HG02642 (cell line): ENCODE results near the gene CHSY3.
"Not testable (repeated sequence)": the region's sequence is repeated elsewhere in the genome, so short reads cannot be mapped to it uniquely, and the experiment has no call there.

Experiments used
- ATAC-seq: cut with Tn5 transposase; IDR thresholded peaks from one replicate; pipeline ENCODE4 v1.9.1; 2021; ENCODE audit warnings: mild to moderate bottlenecking; ENCODE audit not compliant: unreplicated experiment, poor library complexity

CHSY3 gene

GRCh38 chr5:130138406-130139045 is 234.3 kb downstream of the CHSY3 start:
- no peak for ATAC-seq

DNA sequence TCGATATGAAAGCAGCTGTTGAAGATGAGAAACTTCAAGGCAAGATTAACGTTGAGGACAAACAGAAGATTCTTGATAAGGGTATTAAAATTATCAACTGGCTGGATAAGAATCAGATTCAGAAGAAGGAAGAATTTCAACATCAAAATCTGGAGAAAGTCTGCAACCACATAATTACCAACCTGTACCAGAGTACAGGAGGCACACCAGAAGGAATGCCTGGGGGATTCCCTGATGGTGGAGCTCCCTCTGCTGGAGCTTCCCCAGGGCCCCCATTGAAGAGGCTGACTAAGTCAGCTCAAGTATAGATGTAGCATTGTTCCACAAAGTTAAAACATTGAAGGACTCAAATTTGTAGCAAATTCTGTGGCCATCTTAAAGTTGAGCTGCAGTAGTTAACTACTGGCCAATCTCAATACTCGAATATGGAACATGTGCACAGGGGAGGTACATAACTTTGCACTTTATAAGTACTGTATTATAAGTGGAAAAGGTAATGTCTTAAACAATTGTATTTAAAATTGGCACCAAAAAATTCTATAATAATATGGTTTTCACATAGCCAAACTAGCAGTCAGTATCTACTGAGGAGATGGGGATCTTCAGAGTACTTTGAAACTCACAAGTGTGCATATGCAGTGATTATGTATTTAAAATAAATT is 237.5 kb downstream of the CHSY3 start:
- ATAC-seq = peak; percentile 86

DNA sequence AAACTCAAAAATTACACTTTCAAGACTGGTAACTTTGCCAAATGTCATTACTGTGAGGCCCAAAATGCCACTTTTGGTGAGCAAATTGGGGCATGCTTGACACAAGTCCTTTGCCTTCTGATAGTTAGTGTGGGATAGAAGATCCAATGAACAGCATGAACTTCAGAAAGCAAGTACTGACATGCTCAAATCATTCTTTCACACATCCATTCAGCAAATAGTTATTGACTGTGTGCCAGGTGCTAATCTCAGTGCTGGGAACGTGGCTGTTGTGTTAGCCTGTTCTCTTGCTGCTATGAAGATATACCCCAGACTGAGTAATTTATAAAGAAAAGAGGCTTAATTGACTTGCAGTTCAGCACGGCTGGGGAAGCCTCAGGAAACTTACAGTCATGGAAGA is 247.0 kb downstream of the CHSY3 start:
- ATAC-seq = no peak

GRCh38 chr5:130155345-130156011 is 251.2 kb downstream of the CHSY3 start:
- ATAC-seq = no peak

- no peak for ATAC-seq
Measured at GRCh38 chr5:130158036-130158435, 253.8 kb downstream of the CHSY3 start.

GRCh38 chr5:130159968-130160367 is 255.7 kb downstream of the CHSY3 start:
- no peak for ATAC-seq

- ATAC-seq = no peak
Measured at GRCh38 chr5:130164966-130165365, 260.7 kb downstream of the CHSY3 start.

DNA sequence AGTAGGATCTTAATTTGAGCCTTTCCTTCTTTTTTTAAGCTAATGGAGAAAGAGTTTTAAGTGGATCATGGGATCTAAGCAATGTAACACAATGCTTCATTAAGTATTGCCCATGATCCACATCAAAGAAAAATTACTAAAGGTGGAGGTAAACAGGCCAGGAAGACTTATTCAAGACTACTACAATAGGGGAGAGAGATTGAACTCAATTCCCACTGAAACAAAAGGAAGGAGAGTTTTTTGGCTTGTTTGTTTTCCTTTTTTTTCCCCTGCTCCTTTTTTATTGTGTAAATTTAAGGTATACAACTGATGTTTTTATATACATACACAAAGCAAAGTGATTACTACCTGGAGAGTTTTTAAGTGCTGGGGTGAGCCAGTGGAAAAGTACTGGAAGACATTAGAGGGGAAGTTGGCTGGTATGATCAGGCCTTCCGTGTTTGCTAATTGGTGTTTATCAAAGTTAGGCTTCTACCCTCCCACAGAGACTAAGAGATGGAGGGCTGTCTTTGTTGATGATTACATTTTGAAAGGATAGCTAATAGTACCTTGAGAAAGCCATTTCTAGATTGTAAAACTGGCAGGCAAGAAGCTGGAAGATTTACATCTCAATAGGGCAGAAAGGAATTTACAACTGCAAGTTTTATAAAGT is 262.7 kb downstream of the CHSY3 start:
- ATAC-seq = no peak

GRCh38 chr5:130168211-130168610 is 263.9 kb downstream of the CHSY3 start:
- ATAC-seq = no peak

DNA sequence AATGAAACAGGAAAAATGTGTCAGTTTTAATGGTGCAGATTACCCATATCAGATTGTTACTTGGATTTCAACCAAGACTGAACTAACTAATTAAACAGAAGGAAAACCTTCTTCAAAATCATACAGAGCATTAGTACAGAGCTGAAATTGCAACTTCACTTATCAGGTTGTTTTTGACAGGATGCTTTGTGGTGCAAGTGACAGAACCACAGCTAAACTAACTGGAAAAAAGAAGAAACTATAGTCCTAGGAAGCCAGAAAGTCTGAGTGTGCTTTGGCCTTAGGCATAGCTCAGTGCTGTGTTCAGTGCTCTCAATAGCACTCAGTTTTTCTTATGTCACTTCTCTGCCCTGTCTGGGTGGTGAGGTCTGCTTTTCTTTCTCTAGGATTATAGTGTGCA is 267.4 kb downstream of the CHSY3 start:
- no peak for ATAC-seq

- no peak for ATAC-seq
Measured at GRCh38 chr5:130183115-130183514, 278.9 kb downstream of the CHSY3 start.

DNA sequence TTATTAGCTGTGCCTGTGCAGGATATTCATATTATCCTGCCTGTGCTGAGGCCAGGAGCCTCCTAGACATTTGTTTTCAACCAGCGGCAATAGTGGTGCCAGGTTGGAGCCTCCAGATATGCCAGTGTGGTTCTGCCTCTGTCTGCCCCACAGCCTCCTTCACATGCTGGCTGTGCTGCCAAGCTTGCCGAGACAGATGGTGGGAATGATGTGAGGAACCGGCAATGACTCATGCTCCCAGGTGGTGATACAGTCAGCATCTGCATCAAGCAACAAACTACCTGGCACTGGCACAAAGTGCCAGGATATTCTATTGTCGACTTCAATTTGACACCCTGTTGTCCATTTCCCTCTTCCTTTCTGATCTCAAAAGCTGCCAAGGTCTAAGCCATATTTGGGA is 285.7 kb downstream of the CHSY3 start:
- ATAC-seq = no peak

GRCh38 chr5:130198927-130199326 is 294.7 kb downstream of the CHSY3 start:
- ATAC-seq = peak; percentile 65

DNA sequence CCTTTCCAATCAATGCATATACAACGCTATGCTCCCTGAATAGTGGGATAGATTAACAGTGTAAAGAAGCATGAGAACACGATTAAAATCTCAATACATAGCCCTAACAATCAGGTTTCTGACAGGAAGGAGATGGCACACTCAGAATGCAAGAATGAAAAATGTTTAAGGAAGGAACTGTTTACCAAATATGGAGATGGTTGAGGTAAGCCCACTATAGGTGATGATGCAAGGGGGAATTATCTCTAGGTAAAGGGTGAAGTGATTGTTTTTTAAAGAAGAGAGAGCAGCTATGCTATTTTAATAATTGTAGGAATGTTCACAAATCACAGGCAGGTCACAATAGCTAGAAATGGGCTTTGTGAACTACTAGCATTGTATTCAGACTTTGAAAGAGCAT is 302.4 kb downstream of the CHSY3 start:
- no peak for ATAC-seq

GRCh38 chr5:130213607-130214006 is 309.3 kb downstream of the CHSY3 start:
- no peak for ATAC-seq

- no peak for ATAC-seq
Measured at GRCh38 chr5:130216286-130216685, 312.0 kb downstream of the CHSY3 start.

- ATAC-seq = no peak
Measured at GRCh38 chr5:130222573-130222972, 318.3 kb downstream of the CHSY3 start.

DNA sequence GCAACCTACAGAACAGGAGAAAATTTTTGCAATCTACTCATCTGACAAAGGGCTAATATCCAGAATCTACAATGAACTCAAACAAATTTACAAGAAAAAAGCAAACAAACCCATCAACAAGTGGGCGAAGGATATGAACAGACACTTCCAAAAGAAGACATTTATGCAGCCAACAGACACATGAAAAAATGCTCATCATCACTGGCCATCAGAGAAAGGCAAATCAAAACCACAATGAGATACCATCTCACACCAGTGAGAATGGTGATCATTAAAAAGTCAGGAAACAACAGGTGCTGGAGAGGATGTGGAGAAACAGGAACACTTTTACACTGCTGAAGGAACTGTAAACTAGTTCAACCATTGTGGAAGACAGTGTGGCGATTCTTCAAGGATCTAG is 322.3 kb downstream of the CHSY3 start:
- not testable (repeated sequence) for ATAC-seq

DNA sequence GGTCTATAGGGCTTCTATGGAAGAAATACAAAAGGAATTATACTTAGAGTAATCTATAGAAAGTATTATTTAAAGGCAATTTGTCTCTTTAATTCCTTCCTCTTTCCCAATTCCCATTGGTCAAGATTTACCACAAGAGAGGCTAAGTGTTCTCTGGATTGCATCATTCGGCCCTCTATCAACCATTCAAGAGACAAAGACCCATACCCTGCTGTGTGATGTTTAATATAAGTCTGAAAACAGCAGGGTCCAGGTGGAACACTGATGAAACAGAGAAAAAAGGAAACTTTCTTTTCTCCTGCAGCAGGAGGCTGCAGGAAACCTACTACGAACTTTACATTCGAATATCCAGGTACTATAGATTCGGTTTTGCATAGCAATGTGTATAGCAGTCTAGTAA is 323.4 kb downstream of the CHSY3 start:
- no peak for ATAC-seq

GRCh38 chr5:130231786-130232185 is 327.5 kb downstream of the CHSY3 start:
- ATAC-seq = no peak

DNA sequence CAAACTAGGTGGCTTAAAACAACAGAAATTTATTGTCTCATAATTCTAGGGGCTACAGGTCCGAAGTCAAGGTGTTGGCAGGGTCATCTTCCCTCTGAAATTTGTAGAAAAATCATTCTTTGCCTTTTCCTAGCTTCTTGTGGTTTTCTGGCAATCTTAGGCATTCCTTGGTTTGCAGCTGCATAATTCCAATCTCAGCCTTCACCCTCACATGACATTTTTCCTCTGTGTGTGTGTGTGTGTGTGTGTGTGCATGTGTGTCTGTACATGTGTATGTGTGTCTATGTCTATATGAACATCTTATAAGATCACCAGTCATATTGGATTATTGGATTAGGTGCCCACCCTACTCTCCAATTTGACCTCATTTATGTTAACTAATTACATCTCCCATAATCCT is 330.6 kb downstream of the CHSY3 start:
- ATAC-seq = no peak
